Esophagus squamous epithelium (tissue), 5 donors: Measurements from ENCODE around the gene PLEKHA1. TPM values are rescaled to one million over a fixed set of nuclear protein-coding genes. Genes with fewer than 3 reads are reported as not detected.

Experiments
- DNase-seq: peaks from one replicate; lab custom pipeline; 2025; lab: John Stamatoyannopoulos, UW
- H3K27ac ChIP-seq, 4 donors: fragments of 200-600 bp; sonication (generic); one replicate each; pipeline ENCODE4 v1.5.1; 2016 to 2019; ENCODE audit warnings: mild to moderate bottlenecking in 1 of 4
- H3K27me3 ChIP-seq, 4 donors: fragments of 200-600 bp; sonication (generic); 1 replicate in 3 of 4; 2 replicates in 1 of 4; pipeline versions ENCODE4 v1.5.1 to v1.6.0; 2017 to 2021; ENCODE audit warnings: antibody characterized with exemption in 1 of 4
- H3K36me3 ChIP-seq, 3 donors: fragments of 200-600 bp; sonication (generic); one replicate each; pipeline ENCODE4 v1.5.1; 2016 to 2019
- H3K4me1 ChIP-seq, 3 donors: fragments of 200-600 bp; sonication (generic); one replicate each; pipeline ENCODE4 v1.5.1; 2017 to 2019
- H3K4me3 ChIP-seq, 4 donors: fragments of 200-600 bp; sonication (generic); 1 replicate in 3 of 4; 2 replicates in 1 of 4; pipeline ENCODE4 v1.5.1; 2016 to 2019; ENCODE audit warnings: mild to moderate bottlenecking in 2 of 4, moderate library complexity in 1 of 4
- H3K9me3 ChIP-seq, 3 donors: fragments of 200-600 bp; sonication (generic); one replicate each; pipeline ENCODE4 v1.5.1; 2016 to 2019
- CTCF ChIP-seq, 6 experiments: fragments of 450-650 bp in 4 of 6; fragments of 200-600 bp in 2 of 6; sonication (generic) in 2 of 6; IDR thresholded peaks; one replicate each; pipeline ENCODE4 v1.5.1; 2016 to 2019; ENCODE audit warnings: antibody characterized with exemption in 6 of 6, mild to moderate bottlenecking in 4 of 6, moderate library complexity in 4 of 6
- POLR2A ChIP-seq, 4 donors: fragments of 450-650 bp; IDR thresholded peaks; one replicate each; pipeline ENCODE4 v1.6.1; 2017; ENCODE audit warnings: antibody characterized with exemption in 4 of 4, mild to moderate bottlenecking in 4 of 4, moderate library complexity in 3 of 4
- WGBS, 2 donors: methylation state at CpG; one replicate each; pipeline ENCODE4 v1.1.5; 2018; 5-methylcytosine and 5-hydroxymethylcytosine counted together
- intact Hi-C: fragments of 100-400 bp; cut with DNase I; formaldehyde crosslinking; loops from one replicate; pipeline ENCODE4 v1.15.0; 2022
- total RNA-seq, 4 donors: library from RNA; depleted of rRNA; stranded (reverse); fragments of >200 nt; gene quantifications; one replicate each; pipeline ENCODE4 v1.1.0, GENCODE V29; 2016
- donor health status: DM: yes; HTN: yes; CAD: no.

PLEKHA1 gene
- total RNA-seq, 4 donors from 2014 or later: 23.4 to 56.3 (median 35.9) TPM

- intact Hi-C loops: no loop called here
- Histone ChIP-seq H3K4me1 (peaks cover 16 to 44% (median 27%) of the 10 kb centered on the region in 3 donors), H3K36me3 (no peaks in the 10 kb centered on the region), H3K27me3 (no peaks in the 10 kb centered on the region), H3K9me3 (no peaks in the 10 kb centered on the region), H3K27ac (peak overlapping the region in 3 of 4 donors; percentile 26 to 59 (median 35)), H3K4me3 (peak overlapping the region in 1 of 4 donors; percentile 17)
- 54 to 55% methylated on average over 13 to 15 of the region's 16 CpGs for WGBS, 2 donors
- no peak for DNase-seq
- TF ChIP-seq POLR2A (IDR thresholded peaks at IDR 0.05): no peak
Measured at GRCh38 chr10:122475591-122476332, 101.3 kb downstream of the PLEKHA1 start.

GRCh38 chr10:122476333-122476695 is 101.8 kb downstream of the PLEKHA1 start:
- intact Hi-C loops: no loop called here
- H3K27me3 ChIP-seq: no peaks in the 10 kb centered on the region
- TF ChIP-seq CTCF (IDR thresholded peaks at IDR 0.05) (no peak), POLR2A (IDR thresholded peaks at IDR 0.05) (no peak)
- peak overlapping the region in 1 of 4 donors; percentile 26 for H3K27ac ChIP-seq
- H3K4me3 ChIP-seq: no peak overlapping the region
- no peak for DNase-seq
- peaks cover 16 to 44% (median 27%) of the 10 kb centered on the region in 3 donors for H3K4me1 ChIP-seq
- H3K36me3 ChIP-seq: no peaks in the 10 kb centered on the region
- no peaks in the 10 kb centered on the region for H3K9me3 ChIP-seq
- WGBS, 2 donors: 17 to 68% methylated on average over 2 to 5 of the region's 6 CpGs

GRCh38 chr10:122477436-122477835 is 102.9 kb downstream of the PLEKHA1 start:
- no peaks in the 10 kb centered on the region for H3K36me3 ChIP-seq
- no peaks in the 10 kb centered on the region for H3K27me3 ChIP-seq
- H3K4me3 ChIP-seq: no peak overlapping the region
- TF ChIP-seq CTCF (IDR thresholded peaks at IDR 0.05): no peak
- TF ChIP-seq POLR2A (IDR thresholded peaks at IDR 0.05): no peak
- WGBS, 2 donors: 87 to 90% methylated on average over 3 to 5 of the region's 5 CpGs
- intact Hi-C loops: no loop called here
- DNase-seq: no peak
- peaks cover 16 to 44% (median 27%) of the 10 kb centered on the region in 3 donors for H3K4me1 ChIP-seq
- no peaks in the 10 kb centered on the region for H3K9me3 ChIP-seq
- no peak overlapping the region for H3K27ac ChIP-seq

- no peak for TF ChIP-seq POLR2A (IDR thresholded peaks at IDR 0.05)
- TF ChIP-seq CTCF (IDR thresholded peaks at IDR 0.05): no peak
- H3K9me3 ChIP-seq: no peaks in the 10 kb centered on the region
- no peaks in the 10 kb centered on the region for H3K36me3 ChIP-seq
- no peaks in the 10 kb centered on the region for H3K27me3 ChIP-seq
- no peak for DNase-seq
- peaks cover 16 to 41% (median 26%) of the 10 kb centered on the region in 3 donors for H3K4me1 ChIP-seq
- no peak overlapping the region for H3K4me3 ChIP-seq
- no peak overlapping the region for H3K27ac ChIP-seq
- intact Hi-C loops: no loop called here
- WGBS, 2 donors: 72 to 83% methylated on average over 5 to 6 of the region's 7 CpGs
Measured at GRCh38 chr10:122478971-122479370, 104.5 kb downstream of the PLEKHA1 start.

GRCh38 chr10:122480146-122480833 is 105.8 kb downstream of the PLEKHA1 start:
- no peak for DNase-seq
- TF ChIP-seq POLR2A (IDR thresholded peaks at IDR 0.05): no peak
- TF ChIP-seq CTCF (IDR thresholded peaks at IDR 0.05): no peak
- Histone ChIP-seq H3K27ac (no peak overlapping the region), H3K4me1 (peaks cover 13 to 30% (median 14%) of the 10 kb centered on the region in 3 donors), H3K4me3 (no peak overlapping the region), H3K9me3 (no peaks in the 10 kb centered on the region), H3K36me3 (no peaks in the 10 kb centered on the region), H3K27me3 (no peaks in the 10 kb centered on the region)
- intact Hi-C loops: no loop called here
- WGBS, 2 donors: 75 to 91% methylated on average over 6 to 9 of the region's 10 CpGs
